ENCODE measurements around the gene CSRP1.

CSRP1 gene

GRCh38 chr1:201540846-201541735 lies 34.2 kb upstream of the CSRP1 start:
- Histone ChIP-seq H3K4me3 (ENCODE audit: severe bottlenecking) (no peak overlapping the region), H3K27ac (ENCODE audit: poor library complexity, severe bottlenecking) (no peak overlapping the region), H3K4me1 (ENCODE audit: insufficient read depth, poor library complexity, severe bottlenecking) (peaks cover 17% of the 10 kb centered on the region), H3K27me3 (ENCODE audit: insufficient read depth, poor library complexity, severe bottlenecking) (no peaks in the 10 kb centered on the region), H3K9me3 (ENCODE audit: severe bottlenecking) (no peaks in the 10 kb centered on the region), H3K36me3 (ENCODE audit: low read depth) (no peaks in the 10 kb centered on the region)
- TF ChIP-seq, protein P1, sequence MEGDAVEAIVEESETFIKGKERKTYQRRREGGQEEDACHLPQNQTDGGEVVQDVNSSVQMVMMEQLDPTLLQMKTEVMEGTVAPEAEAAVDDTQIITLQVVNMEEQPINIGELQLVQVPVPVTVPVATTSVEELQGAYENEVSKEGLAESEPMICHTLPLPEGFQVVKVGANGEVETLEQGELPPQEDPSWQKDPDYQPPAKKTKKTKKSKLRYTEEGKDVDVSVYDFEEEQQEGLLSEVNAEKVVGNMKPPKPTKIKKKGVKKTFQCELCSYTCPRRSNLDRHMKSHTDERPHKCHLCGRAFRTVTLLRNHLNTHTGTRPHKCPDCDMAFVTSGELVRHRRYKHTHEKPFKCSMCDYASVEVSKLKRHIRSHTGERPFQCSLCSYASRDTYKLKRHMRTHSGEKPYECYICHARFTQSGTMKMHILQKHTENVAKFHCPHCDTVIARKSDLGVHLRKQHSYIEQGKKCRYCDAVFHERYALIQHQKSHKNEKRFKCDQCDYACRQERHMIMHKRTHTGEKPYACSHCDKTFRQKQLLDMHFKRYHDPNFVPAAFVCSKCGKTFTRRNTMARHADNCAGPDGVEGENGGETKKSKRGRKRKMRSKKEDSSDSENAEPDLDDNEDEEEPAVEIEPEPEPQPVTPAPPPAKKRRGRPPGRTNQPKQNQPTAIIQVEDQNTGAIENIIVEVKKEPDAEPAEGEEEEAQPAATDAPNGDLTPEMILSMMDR (IDR thresholded peaks at IDR 0.05; ENCODE audit: poor library complexity, severe bottlenecking): no peak
- ATAC-seq (ENCODE audit: low read depth): no peak
- no peak for DNase-seq (ENCODE audit: low spot score)

DNA sequence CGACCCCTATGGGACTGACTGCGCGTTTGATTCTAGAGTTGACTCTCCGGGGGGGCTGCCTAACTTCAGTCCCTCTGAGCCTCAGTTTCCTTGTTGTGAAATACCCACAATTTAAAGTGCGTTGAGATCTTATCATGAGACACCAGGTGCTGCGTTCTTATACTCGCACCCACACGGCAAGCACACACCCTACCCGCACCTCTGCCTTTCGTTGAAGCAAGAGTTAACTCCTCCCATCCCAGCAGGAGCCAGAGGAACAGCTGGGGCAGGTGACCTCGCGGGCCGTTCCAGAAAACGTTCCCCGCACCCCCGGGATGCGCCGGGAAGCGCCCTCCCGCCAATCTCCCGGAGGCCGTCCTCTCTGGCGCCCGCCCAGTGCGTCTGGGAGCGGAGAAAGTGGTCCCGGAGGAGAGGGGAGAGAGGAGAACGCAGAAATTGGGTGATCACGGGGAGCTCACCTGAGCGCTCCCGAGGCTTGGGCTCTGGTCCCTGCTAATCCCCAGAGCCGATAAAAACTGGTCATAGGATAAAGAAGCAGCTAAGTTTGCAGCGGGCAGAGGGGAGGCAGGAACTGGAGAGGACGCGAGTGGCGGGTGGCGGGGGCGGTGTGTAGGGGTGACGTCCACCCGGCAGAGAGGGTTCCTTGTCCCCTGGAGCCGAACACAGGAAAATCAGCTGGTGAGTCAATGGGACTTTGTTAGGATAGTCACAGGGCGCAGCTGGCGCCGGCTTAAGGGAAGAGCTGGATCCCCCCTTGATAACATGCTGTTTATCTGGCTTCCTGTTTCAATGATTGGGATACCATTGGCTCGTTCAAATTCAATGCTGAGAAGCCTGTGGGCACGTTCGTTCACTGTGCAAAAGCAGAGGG lies 32.9 kb upstream of the CSRP1 start:
- Histone ChIP-seq H3K9me3 (ENCODE audit: severe bottlenecking) (no peaks in the 10 kb centered on the region), H3K4me1 (ENCODE audit: insufficient read depth, poor library complexity, severe bottlenecking) (peaks cover 24% of the 10 kb centered on the region), H3K27ac (ENCODE audit: poor library complexity, severe bottlenecking) (no peak overlapping the region), H3K36me3 (ENCODE audit: low read depth) (no peaks in the 10 kb centered on the region), H3K4me3 (ENCODE audit: severe bottlenecking) (peak overlapping the region; percentile 67), H3K27me3 (ENCODE audit: insufficient read depth, poor library complexity, severe bottlenecking) (no peaks in the 10 kb centered on the region)
- TF ChIP-seq, protein P1 (IDR thresholded peaks at IDR 0.05; ENCODE audit: poor library complexity, severe bottlenecking): no peak
- DNase-seq (ENCODE audit: low spot score): no peak
- ATAC-seq (ENCODE audit: low read depth): peak; percentile 11; the same call in 1 of the 3 replicates

- ATAC-seq (ENCODE audit: low read depth) (peak; percentile 63), DNase-seq (ENCODE audit: low spot score) (no peak)
- Histone ChIP-seq H3K27ac (ENCODE audit: poor library complexity, severe bottlenecking) (peak within 1 kb of the TSS; percentile 6), H3K4me3 (ENCODE audit: severe bottlenecking) (peak within 1 kb of the TSS; percentile 67), H3K4me1 (ENCODE audit: insufficient read depth, poor library complexity, severe bottlenecking) (peaks cover 25% of the 10 kb centered on the region), H3K36me3 (ENCODE audit: low read depth) (no peaks in the 10 kb centered on the region), H3K27me3 (ENCODE audit: insufficient read depth, poor library complexity, severe bottlenecking) (no peaks in the 10 kb centered on the region), H3K9me3 (ENCODE audit: severe bottlenecking) (no peaks in the 10 kb centered on the region)
- TF ChIP-seq, protein P1 (IDR thresholded peaks at IDR 0.05; ENCODE audit: poor library complexity, severe bottlenecking): no peak
Observed at GRCh38 chr1:201538612-201539551, 32.0 kb upstream of the CSRP1 start, which contains the start of gene NAV1. TSS of gene NAV1 (plus strand) at chr1:201539127. CDS start at chr1:201622885, 83,758 bp downstream.

DNA sequence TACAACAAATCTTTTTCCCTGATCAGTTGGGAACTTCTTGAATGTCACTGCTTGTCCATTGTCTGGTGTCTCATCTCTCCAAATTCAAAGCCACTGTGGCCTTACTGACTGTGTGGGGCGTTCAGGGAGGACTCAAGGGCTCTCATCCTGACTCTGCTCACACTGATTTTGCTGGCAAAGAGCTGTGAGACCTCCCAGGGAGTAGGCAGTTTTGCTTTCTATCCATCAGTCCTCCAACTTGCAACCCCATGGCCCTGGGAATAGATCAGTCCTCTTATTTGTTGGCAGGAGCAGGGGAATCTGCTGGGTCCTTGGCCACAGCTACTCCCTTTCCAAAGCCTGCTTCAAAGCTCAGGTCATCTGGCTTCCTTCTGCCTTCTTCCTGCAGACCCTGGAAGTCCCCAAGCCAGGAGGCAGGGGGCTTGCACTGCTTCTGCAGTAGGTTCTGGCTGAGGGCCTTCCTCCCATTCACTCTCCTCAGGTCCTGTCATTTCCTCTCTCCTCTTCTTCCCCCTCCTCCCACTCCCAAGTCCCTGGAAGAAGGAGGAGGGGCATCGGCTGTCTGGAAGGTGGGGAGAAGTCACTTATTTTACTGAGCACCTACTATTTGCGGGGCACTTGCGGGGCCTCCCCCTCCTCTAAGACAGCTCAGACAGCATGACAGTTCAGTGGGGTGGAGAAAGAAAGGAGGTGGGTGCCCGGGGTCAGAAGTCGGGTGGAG lies 31.1 kb upstream of the CSRP1 start:
- no peaks in the 10 kb centered on the region for H3K27me3 ChIP-seq (ENCODE audit: insufficient read depth, poor library complexity, severe bottlenecking)
- H3K4me1 ChIP-seq (ENCODE audit: insufficient read depth, poor library complexity, severe bottlenecking): peaks cover 25% of the 10 kb centered on the region
- ATAC-seq (ENCODE audit: low read depth) (no peak), DNase-seq (ENCODE audit: low spot score) (no peak)
- no peaks in the 10 kb centered on the region for H3K36me3 ChIP-seq (ENCODE audit: low read depth)
- peak overlapping the region; percentile 67 for H3K4me3 ChIP-seq (ENCODE audit: severe bottlenecking)
- H3K9me3 ChIP-seq (ENCODE audit: severe bottlenecking): no peaks in the 10 kb centered on the region
- TF ChIP-seq, protein P1 (IDR thresholded peaks at IDR 0.05; ENCODE audit: poor library complexity, severe bottlenecking): no peak
- peak overlapping the region; percentile 6 for H3K27ac ChIP-seq (ENCODE audit: poor library complexity, severe bottlenecking)
